IPS-NIHi11 (cell line): ENCODE results near the gene ILK.

Experiments
- DNase-seq: peaks from one replicate; pipeline ENCODE4 v3.0.0; 2012; ENCODE audit warnings: mixed read lengths, low spot score

Gene ILK

GRCh38 chr11:6621711-6622211, 18.2 kb downstream of the ILK start:
- DNase-seq, result no peak

- no peak for DNase-seq
Observed at GRCh38 chr11:6622261-6623171, 18.9 kb downstream of the ILK start.

- DNase-seq, result no peak
Observed at GRCh38 chr11:6623391-6624363, 20.1 kb downstream of the ILK start.

GRCh38 chr11:6625156-6625831, 21.7 kb downstream of the ILK start:
- no peak for DNase-seq

GRCh38 chr11:6625832-6626420, 22.4 kb downstream of the ILK start:
- DNase-seq, result no peak

GRCh38 chr11:6626971-6627761, 23.6 kb downstream of the ILK start:
- DNase-seq, result no peak

- no peak for DNase-seq
Observed at GRCh38 chr11:6627762-6628241, 24.2 kb downstream of the ILK start.

GRCh38 chr11:6628526-6628925, 25.0 kb downstream of the ILK start:
- DNase-seq, result no peak

GRCh38 chr11:6629573-6629891, 26.0 kb downstream of the ILK start:
- DNase-seq, result no peak

GRCh38 chr11:6629892-6630631, 26.5 kb downstream of the ILK start:
- peak; percentile 94 for DNase-seq

- DNase-seq, result no peak
Observed at GRCh38 chr11:6630632-6631291, 27.2 kb downstream of the ILK start.

- DNase-seq, result no peak
Observed at GRCh38 chr11:6631361-6631890, 27.9 kb downstream of the ILK start.

- no peak for DNase-seq
Observed at GRCh38 chr11:6632116-6633073, 28.8 kb downstream of the ILK start.

GRCh38 chr11:6633422-6634408, 30.1 kb downstream of the ILK start:
- no peak for DNase-seq

GRCh38 chr11:6634534-6634933, 31.0 kb downstream of the ILK start:
- DNase-seq, result no peak

GRCh38 chr11:6635082-6635932, 31.7 kb downstream of the ILK start:
- no peak for DNase-seq
